22Rv1 (cell line): ENCODE measurements around the gene CD48.

ENCODE experiments used
- ZFX ChIP-seq: fragments of 450-650 bp; IDR thresholded peaks from 2 replicates; pipeline ENCODE4 v1.6.1; 2017; ENCODE audit warnings: antibody characterized with exemption, borderline replicate concordance
- TF ChIP-seq, protein P1 (sequence below): fragments of 450-650 bp; IDR thresholded peaks from 2 replicates; pipeline ENCODE4 v1.5.1; 2017; ENCODE audit warnings: mild to moderate bottlenecking

- TF ChIP-seq, protein P1, sequence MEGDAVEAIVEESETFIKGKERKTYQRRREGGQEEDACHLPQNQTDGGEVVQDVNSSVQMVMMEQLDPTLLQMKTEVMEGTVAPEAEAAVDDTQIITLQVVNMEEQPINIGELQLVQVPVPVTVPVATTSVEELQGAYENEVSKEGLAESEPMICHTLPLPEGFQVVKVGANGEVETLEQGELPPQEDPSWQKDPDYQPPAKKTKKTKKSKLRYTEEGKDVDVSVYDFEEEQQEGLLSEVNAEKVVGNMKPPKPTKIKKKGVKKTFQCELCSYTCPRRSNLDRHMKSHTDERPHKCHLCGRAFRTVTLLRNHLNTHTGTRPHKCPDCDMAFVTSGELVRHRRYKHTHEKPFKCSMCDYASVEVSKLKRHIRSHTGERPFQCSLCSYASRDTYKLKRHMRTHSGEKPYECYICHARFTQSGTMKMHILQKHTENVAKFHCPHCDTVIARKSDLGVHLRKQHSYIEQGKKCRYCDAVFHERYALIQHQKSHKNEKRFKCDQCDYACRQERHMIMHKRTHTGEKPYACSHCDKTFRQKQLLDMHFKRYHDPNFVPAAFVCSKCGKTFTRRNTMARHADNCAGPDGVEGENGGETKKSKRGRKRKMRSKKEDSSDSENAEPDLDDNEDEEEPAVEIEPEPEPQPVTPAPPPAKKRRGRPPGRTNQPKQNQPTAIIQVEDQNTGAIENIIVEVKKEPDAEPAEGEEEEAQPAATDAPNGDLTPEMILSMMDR = no peak
- TF ChIP-seq ZFX = no peak
These were observed 52.8 kb downstream of the CD48 start for GRCh38 chr1:160658814-160659193.
